Endothelial cell (in vitro differentiated cells): ENCODE data around the gene GC. TPM values are rescaled to one million over a fixed set of nuclear protein-coding genes. Genes with fewer than 3 reads are reported as not detected.

Source experiments
- DNase-seq: peaks from one replicate; pipeline ENCODE4 v3.0.0; 2021; ENCODE audit warnings: low spot score
- H3K27ac Mint-ChIP-seq: one replicate; pipeline ENCODE4 v1.8.0; 2021; ENCODE audit warnings: mixed read lengths, inconsistent platforms; ENCODE audit not compliant: unreplicated experiment
- H3K27me3 Mint-ChIP-seq: one replicate; pipeline ENCODE4 v1.8.0; 2021; ENCODE audit warnings: mild to moderate bottlenecking, moderate library complexity, mixed read lengths, inconsistent platforms; ENCODE audit not compliant: unreplicated experiment
- H3K36me3 Mint-ChIP-seq: one replicate; pipeline ENCODE4 v1.8.0; 2021; ENCODE audit warnings: mild to moderate bottlenecking, low read depth, mixed read lengths, inconsistent platforms; ENCODE audit not compliant: unreplicated experiment
- H3K4me1 Mint-ChIP-seq: one replicate; pipeline ENCODE4 v1.8.0; 2021; ENCODE audit warnings: mild to moderate bottlenecking, mixed read lengths, inconsistent platforms; ENCODE audit not compliant: unreplicated experiment
- H3K4me3 Mint-ChIP-seq: one replicate; pipeline ENCODE4 v1.8.0; 2021; ENCODE audit warnings: mild to moderate bottlenecking, mixed read lengths, inconsistent platforms; ENCODE audit not compliant: unreplicated experiment
- H3K9me3 Mint-ChIP-seq: one replicate; pipeline ENCODE4 v1.8.0; 2021; ENCODE audit warnings: mixed read lengths, inconsistent platforms; ENCODE audit not compliant: unreplicated experiment
- total RNA-seq: library from RNA; stranded (reverse); fragmentation: NEBNext Ultra II Directional; extraction: Animal tissue kit (Norgen Biotek cat#: 25700); gene quantifications from one replicate; pipeline ENCODE4 v1.2.1, GENCODE V29; 2021; ENCODE audit not compliant: unreplicated experiment
- TF ChIP-seq, protein P1 (sequence below): fragments of 200-600 bp; sonication (generic); IDR thresholded peaks from one replicate; pipeline ENCODE4 v1.5.0; 2021; ENCODE audit warnings: antibody characterized with exemption; ENCODE audit not compliant: unreplicated experiment

GC gene
- total RNA-seq, 1 donor from 2014 or later, result 0.23 TPM

DNA sequence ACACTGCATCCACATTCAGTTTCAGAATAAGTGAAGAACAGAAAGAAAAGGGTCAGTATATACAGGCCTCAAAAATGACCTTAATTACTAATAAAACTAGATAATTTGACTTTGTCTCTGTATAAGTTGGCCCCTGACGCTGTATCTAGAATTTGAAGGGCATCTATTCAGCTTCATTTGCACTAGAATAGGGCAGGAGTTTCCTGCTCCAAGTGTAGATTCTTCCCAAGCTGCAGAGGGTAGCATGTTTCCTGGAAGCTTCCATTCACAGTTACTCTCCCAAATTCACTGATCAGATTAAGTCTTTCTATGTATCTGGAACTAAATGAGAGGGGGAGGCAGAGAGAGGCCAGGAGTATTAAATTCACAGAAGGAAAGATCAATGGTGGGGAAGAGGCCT, 90.9 kb downstream of the GC start:
- TF ChIP-seq, protein P1, sequence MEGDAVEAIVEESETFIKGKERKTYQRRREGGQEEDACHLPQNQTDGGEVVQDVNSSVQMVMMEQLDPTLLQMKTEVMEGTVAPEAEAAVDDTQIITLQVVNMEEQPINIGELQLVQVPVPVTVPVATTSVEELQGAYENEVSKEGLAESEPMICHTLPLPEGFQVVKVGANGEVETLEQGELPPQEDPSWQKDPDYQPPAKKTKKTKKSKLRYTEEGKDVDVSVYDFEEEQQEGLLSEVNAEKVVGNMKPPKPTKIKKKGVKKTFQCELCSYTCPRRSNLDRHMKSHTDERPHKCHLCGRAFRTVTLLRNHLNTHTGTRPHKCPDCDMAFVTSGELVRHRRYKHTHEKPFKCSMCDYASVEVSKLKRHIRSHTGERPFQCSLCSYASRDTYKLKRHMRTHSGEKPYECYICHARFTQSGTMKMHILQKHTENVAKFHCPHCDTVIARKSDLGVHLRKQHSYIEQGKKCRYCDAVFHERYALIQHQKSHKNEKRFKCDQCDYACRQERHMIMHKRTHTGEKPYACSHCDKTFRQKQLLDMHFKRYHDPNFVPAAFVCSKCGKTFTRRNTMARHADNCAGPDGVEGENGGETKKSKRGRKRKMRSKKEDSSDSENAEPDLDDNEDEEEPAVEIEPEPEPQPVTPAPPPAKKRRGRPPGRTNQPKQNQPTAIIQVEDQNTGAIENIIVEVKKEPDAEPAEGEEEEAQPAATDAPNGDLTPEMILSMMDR, result no peak
- Mint-ChIP-seq H3K27me3 (peaks cover 1% of the 10 kb centered on the region), H3K9me3 (no peaks in the 10 kb centered on the region), H3K27ac (no peak overlapping the region), H3K36me3 (no peaks in the 10 kb centered on the region), H3K4me1 (no peaks in the 10 kb centered on the region), H3K4me3 (no peak overlapping the region)
- no peak for DNase-seq

DNA sequence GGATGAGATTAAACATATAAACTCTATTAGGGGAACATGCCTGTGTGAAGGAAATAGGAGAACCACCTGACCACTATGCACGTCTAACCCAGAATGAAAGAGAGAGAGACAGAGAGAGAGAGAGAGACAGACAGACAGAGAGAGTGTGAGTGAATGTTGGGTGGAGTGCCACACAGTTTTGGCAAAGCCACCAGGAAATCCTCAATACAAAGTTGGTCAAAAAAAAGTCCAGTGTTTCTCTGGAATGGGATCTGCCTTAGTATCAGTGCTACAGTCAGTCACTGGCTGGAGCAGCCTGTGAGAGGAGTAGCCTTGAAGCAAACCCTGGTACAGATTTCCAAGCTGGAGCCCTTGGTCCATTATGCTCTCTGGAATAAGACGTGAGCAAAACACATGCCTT, 91.7 kb downstream of the GC start:
- Mint-ChIP-seq H3K4me1 (no peaks in the 10 kb centered on the region), H3K36me3 (no peaks in the 10 kb centered on the region), H3K27ac (no peak overlapping the region), H3K9me3 (no peaks in the 10 kb centered on the region), H3K4me3 (no peak overlapping the region), H3K27me3 (peaks cover 1% of the 10 kb centered on the region)
- TF ChIP-seq, protein P1, result no peak
- DNase-seq, result no peak

Other genes starting within 250 kb of the GC start
- gene NPFFR2, start 247.9 kb upstream of the GC start, total RNA-seq, result 5.3 TPM